Activated T-cell treated with anti-CD3 and anti-CD28 coated beads for 1 hour (primary cell): ENCODE results near the gene GPR31.

ENCODE experiments used
- DNase-seq: peaks from one replicate; pipeline ENCODE4 v3.0.0-alpha.2; 2020; ENCODE audit warnings: low read depth

Gene GPR31

DNA sequence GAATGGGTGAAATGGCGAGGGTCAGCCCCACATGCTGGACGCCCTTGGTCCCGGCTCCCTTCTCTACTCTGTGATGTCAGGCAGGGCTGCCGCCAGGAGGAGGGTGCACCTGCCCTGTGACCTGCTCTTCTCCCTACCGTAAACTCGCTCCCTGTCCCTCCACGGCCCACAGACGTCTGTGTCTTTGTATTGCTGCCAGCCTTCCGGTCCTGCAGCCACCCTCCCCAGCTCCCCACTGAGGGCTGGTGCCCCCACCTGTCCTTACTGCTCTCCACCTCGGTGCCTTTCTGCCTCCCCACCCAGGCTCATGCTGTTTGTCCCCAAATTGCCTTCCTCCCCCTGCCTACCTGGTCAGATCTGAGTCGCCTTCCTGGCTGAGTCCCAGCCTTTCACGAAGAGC is 38.9 kb downstream of the GPR31 start:
- DNase-seq = no peak

DNA sequence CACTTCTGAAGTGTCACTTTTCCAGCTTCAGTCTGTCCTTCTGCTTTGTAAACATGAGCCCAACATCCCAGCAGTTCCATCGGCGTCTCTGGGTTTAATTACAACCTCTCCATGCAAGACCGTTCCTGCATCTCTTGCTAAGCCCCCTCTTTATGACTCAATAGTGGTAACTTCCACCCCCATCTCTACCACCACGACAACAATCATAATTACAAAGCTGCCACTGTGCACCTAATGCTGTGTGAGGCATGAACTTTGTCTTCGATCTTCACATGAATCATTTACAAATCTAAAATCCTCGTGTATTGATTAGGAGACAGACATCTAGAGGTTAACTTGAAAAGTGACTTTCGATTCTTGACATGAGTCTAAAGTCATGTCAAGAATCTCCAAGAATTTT is 39.8 kb downstream of the GPR31 start:
- DNase-seq = no peak

DNA sequence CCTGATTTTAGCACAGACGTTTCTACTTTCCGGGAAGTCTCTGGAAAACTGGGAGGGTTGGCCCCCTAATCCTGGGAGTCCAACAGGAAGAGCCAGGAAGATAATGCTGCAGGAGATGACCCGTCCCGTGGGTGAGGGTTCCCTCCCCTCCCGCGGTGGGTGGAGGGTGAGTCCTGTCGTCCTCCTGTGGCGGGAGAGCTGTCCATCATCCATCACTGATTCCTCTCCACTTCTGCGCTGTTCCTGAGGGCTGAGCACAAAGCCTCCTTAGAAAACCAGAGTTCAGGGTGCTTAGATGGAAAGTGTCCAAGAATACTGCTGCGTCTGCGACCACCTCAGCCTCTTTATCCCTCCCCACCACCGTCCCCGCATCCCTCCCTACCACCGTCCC is 40.9 kb downstream of the GPR31 start:
- no peak for DNase-seq

DNA sequence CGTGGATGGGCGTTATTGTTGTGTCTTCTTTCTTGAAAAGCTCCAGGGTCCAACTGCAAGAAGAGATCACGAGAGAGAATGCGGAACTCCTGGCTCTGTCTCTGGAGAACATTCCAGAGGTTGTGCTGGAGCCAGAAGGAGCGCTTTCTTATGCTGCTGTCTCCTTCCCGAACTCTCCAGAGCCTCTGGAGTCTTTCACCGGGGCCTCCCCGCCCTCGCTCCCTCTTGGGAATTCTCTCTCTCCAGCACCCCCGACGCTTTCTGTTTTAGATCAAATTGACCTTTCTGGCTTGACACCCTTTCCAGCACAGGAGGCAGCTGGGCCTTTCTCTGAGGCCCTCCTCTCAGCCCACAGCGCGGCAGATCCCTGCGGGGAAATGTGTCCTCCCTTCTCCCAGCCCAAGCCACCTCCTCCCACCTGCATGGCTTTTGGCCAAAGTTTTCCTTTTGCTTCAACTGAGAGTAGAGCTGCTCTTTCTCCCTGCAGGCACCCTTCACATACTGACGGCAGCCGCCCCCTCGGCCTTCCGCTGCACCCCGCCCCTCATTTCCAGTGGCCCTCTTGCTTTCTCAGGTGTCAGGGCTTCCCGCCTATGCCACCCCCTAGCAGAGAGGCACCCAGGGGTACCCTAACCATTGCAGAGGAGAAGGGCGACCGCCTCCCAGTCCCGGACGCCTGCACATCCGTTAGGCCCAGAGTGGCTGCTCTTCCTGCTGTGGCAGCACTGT is 41.5 kb downstream of the GPR31 start:
- DNase-seq = no peak

DNA sequence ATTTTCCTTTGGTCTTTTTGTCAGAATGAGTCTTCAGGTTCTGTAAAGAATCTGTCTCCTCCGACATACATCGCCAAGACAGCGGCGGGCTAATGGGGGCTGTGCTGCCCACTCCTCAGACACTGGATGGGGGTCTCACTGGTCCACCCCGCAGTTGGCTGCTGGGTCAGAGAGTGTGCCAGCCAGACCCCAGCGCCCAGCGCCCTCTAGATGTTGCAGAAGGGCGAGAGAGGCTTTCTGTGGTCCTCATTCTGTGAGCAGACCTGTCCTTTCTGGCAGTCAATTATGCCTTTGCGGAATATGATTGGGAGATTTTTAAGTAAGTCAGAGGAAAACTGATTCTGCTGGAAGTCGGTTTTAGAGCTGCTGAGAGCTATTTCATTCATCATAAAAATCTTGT is 42.7 kb downstream of the GPR31 start:
- DNase-seq = no peak

DNA sequence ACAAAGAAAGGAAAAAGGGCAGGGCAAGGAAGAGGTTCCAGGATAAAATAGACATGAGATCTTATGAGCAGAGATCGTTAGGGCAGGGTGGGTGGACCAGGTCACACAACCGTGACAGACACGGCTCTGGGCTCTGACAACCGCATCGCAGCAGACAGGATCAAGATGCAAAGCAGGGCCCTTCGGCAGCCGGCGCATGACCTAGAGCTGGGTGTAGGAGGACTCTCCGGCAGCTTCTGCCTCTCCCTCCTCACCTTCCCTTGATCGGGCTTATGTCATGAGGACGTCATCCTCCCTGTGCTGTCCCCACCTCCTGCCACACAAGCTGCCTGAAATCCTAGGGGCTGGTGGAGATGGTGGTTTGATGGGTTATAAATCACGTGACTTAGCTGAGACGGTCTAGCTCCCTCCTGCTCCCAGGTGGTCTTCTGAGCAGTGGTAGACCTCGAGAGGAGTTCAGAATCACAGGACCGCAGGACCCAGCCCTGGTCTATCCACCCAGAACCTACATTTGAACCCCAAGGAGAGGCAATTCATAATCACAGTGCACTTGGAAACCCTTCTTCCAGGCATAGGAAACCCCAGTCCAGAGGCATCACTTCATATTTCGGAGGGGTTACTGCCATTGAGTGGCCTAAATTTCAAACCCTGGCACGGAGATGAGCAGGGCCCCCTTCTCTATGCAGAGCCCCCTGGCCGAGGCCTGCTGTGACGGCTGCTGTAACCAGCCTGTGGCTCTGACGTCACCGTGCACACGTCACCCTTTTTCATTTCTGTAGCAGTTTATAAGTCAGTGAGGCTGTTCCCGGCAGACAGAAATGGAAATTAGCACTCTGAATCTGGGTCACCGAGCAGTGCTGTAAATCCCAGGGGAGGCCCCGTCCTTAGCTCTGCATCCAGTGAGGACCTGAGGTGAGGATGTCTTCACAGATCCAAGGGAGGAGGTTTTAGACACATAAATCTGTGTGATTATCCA is 43.6 kb downstream of the GPR31 start:
- no peak for DNase-seq

DNA sequence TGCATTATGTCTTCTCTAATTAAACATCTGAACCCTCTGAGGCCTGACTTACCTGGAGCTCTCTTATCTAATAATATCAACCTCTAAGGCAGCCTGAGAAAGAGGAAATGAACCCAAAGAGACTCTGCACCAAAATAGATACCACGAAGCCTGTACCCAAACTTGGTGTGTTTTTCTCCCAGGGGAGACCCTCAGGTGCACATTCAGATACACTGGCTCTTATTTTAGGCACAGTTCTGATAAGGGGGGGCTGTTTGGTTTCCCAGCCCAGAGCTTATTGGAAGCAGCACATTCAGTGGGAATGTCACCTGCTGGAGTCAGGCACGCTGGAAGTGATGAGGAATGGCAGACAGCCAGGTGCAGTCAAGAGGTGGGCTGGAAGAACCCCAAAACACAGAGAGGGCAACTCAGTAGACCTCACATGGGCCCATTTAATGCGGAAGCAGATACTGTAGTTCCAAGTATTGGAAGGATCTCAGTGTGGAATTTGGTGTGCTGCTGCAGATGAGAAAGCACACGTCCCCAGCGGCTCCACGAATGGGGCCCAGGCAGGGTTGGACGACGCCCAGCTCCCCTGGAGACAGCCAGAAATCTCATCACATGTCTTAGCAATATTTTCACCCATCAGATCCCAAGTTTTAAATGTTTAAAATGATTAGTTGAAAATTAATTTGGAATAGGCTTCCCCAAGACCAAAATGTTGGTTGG is 44.6 kb downstream of the GPR31 start:
- no peak for DNase-seq

DNA sequence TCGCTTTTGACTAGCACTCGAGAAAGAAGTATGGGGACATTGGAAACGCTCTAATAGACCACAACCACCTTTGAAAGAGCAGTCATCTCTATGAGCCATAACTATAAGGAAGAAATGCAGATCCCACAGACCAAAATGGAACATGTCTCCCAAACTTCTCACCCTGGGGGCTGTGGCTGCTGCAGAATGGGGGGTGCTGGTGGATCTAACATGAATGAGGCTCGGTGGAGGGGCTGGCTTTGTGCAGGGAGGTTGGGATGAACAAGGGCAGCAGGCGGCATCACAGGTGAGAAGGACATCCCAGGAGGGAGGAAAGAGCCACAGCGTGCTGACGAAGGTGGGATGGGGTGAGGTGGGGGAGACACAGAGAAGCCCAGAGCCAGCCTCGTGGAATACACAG is 45.4 kb downstream of the GPR31 start:
- no peak for DNase-seq

DNA sequence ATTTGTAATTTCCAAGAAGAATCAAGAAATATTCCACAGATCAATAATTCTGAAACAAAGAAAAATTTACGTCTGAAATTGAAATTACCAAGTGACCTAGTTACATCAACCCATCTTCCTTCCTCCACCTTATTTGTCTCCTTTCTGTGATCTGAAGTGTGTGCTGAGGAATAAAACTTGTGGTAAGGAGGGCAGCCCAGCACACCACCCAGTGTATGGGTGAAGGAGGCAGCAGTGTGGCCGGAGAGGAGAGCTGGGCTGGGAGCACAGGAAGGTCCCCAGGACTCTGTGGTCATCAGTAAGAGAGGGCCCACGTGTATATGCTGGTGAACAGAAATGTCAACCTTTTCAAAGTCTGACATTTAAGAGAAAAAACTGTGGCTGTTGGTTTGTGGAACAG is 46.2 kb downstream of the GPR31 start:
- DNase-seq = no peak

DNA sequence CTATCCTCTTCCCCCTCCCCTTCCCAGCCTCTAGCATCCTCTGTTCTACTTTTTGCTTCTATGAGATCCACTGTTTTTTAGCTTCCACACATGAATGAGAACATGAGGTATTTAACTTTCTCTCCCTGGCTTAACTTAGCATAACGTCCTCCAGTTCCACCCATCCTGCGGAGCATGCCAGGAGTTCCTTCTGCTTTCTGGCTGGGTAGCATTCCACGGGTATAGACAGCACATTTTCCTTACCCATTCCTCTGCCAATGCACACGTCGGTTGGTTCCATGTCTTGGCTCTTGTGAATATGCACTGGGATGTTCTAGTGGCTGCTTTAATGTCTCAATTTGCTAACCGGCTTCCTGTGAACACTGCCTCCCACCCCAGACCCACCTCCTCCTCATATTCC is 48.1 kb downstream of the GPR31 start:
- no peak for DNase-seq

DNA sequence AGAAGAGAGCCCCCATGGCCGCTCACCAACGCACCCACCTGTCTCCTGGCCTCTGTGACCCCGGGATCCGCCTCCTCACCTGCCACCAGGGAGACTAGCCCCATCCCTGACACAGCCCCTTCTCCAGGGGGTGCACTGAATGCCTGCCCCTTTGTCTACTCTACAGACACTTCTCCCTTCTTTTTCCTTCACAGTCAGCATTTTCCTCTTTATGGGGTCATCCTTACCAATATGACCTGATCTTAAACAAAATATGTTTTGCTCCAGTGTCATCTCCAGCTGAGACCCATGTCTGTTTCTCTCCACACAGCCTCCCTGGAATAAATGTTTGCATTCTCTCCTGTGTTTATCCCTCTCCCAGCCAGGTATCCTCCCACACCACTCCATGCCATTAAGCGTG is 49.5 kb downstream of the GPR31 start:
- DNase-seq = no peak

DNA sequence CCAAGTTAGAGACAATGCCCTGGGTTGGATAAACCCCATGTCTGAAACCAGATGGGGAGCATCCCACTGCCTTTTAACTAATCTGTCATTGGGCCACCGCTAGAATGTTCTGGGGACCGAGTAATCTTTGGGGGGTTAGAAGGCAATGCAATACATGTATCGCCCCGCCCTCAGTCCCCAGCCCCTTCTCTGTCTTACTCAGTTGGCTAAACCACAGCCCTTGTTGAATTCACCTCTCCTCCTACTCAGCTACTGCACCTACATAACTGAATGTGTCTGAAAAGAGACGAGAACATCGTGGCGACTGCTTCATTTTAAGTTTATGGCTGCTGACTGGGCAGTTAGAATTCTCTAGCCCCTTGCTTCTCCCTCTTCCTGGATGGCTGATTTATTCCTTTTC is 50.0 kb downstream of the GPR31 start:
- no peak for DNase-seq

DNA sequence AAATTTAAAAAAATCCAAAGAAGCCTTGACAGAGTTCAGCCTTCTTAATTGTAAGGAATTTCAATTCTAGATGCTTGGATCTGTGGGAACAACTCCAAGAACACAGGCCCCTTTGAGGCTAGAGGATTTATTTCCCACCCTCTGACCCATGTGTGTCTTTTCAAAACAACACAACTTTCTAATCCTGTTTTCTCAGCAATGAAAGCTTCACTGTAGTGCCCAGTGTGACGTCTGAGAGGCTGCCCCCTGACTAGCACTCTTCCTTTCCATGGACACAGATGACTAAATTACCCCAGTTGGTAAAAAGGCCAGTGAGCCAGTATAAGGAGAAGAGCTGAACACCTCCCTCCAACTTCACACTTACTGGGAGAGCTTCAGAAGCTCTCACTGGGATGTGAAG is 51.4 kb downstream of the GPR31 start:
- DNase-seq = no peak
